GM23338 (cell line): ENCODE results near the gene VSTM2B.

Source experiments
- CREB1 ChIP-seq: fragments of 250-450 bp; sonication (Bioruptor Pico); IDR thresholded peaks from 2 replicates; pipeline ENCODE4 v1.5.0; 2020; ENCODE audit warnings: low read depth, mild to moderate bottlenecking, moderate library complexity
- CTCF ChIP-seq, 2 experiments: fragments of 200-600 bp in 1 of 2; sonication (generic) in 1 of 2; conservative IDR thresholded peaks; 2 replicates each; pipeline versions ENCODE4 v1.5.1 to v1.6.1; 2016 to 2017; ENCODE audit warnings: antibody characterized with exemption in 2 of 2, low read depth in 2 of 2, mild to moderate bottlenecking in 2 of 2, moderate library complexity in 1 of 2
- EZH2 ChIP-seq: fragments of 200-600 bp; sonication (generic); IDR thresholded peaks from one replicate; pipeline ENCODE4 v1.8.0; 2017; ENCODE audit warnings: antibody characterized with exemption, mild to moderate bottlenecking, low read depth; ENCODE audit not compliant: unreplicated experiment
- EZH2phosphoT487 ChIP-seq: fragments of 200-600 bp; sonication (generic); IDR thresholded peaks from one replicate; pipeline ENCODE4 v1.8.1; 2018; ENCODE audit warnings: antibody characterized with exemption; ENCODE audit not compliant: unreplicated experiment
- JUNB ChIP-seq: IDR thresholded peaks from one replicate; pipeline ENCODE4 v1.6.1; 2016; ENCODE audit warnings: antibody characterized with exemption; ENCODE audit not compliant: unreplicated experiment
- NANOG ChIP-seq: IDR thresholded peaks from 2 replicates; pipeline ENCODE4 v1.6.1; 2016; ENCODE audit warnings: antibody characterized with exemption, borderline replicate concordance
- POLR2AphosphoS5 ChIP-seq: IDR thresholded peaks from 2 replicates; pipeline ENCODE4 v1.6.1; 2016; ENCODE audit warnings: antibody characterized with exemption, low read depth
- REST ChIP-seq: IDR thresholded peaks from one replicate; pipeline ENCODE4 v1.6.1; 2018; ENCODE audit warnings: antibody characterized with exemption; ENCODE audit not compliant: unreplicated experiment
- STAT1 ChIP-seq: IDR thresholded peaks from one replicate; pipeline ENCODE4 v1.6.1; 2016; ENCODE audit warnings: antibody characterized with exemption; ENCODE audit not compliant: unreplicated experiment
- ZNF114 ChIP-seq: fragments of 250-450 bp; sonication (Bioruptor Pico); IDR thresholded peaks from 2 replicates; pipeline ENCODE4 v1.5.0; 2020; ENCODE audit warnings: mild to moderate bottlenecking, moderate library complexity
- ZNF331 ChIP-seq: fragments of 250-450 bp; sonication (Bioruptor Pico); IDR thresholded peaks from 2 replicates; pipeline ENCODE4 v1.5.0; 2020; ENCODE audit warnings: low read depth, mild to moderate bottlenecking, moderate library complexity
- ZNF462 ChIP-seq: fragments of 250-450 bp; sonication (Bioruptor Pico); IDR thresholded peaks from 2 replicates; pipeline ENCODE4 v1.5.0; 2020; ENCODE audit warnings: mild to moderate bottlenecking, moderate library complexity
- TF ChIP-seq, protein P1 (sequence below): IDR thresholded peaks from 2 replicates; pipeline ENCODE4 v1.6.1; 2016; ENCODE audit warnings: antibody characterized with exemption

- TF ChIP-seq CTCF (conservative IDR thresholded peaks at IDR 0.05; ENCODE audit: low read depth in 2 of 2): no peak
- no peak for TF ChIP-seq POLR2AphosphoS5
- no peak for TF ChIP-seq JUNB
- TF ChIP-seq EZH2: no peak
- TF ChIP-seq EZH2phosphoT487: no peak
- no peak for TF ChIP-seq ZNF114 (CRISPR knock-in tag)
- no peak for TF ChIP-seq STAT1
- TF ChIP-seq CREB1 (CRISPR knock-in tag): no peak
- TF ChIP-seq REST: no peak
- TF ChIP-seq, protein P1, sequence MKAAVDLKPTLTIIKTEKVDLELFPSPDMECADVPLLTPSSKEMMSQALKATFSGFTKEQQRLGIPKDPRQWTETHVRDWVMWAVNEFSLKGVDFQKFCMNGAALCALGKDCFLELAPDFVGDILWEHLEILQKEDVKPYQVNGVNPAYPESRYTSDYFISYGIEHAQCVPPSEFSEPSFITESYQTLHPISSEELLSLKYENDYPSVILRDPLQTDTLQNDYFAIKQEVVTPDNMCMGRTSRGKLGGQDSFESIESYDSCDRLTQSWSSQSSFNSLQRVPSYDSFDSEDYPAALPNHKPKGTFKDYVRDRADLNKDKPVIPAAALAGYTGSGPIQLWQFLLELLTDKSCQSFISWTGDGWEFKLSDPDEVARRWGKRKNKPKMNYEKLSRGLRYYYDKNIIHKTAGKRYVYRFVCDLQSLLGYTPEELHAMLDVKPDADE: no peak
- no peak for TF ChIP-seq NANOG
- no peak for TF ChIP-seq ZNF331 (CRISPR knock-in tag)
- no peak for TF ChIP-seq ZNF462
These were observed 37.8 kb downstream of the VSTM2B start for GRCh38 chr19:29563486-29564101.
